HUES48 (cell line): ENCODE results near the gene GINS3.
A peak's percentile ranks its signal among the peaks of the same experiment; 100 is the strongest.
"Not testable (repeated sequence)": the region's sequence is repeated elsewhere in the genome, so short reads cannot be mapped to it uniquely, and the experiment has no call there.

Experiments used
- H3K27ac ChIP-seq: one replicate; pipeline ENCODE4 v1.7.0; 2013; ENCODE audit warnings: low read depth, low read length, inconsistent platforms
- H3K27me3 ChIP-seq: 2 replicates; pipeline ENCODE4 v1.6.1; 2013; ENCODE audit warnings: mild to moderate bottlenecking, low read length; ENCODE audit not compliant: control insufficient read depth, insufficient read depth
- H3K36me3 ChIP-seq: 2 replicates; pipeline ENCODE4 v1.6.1; 2013; ENCODE audit warnings: low read length; ENCODE audit not compliant: control insufficient read depth, insufficient read depth
- H3K4me1 ChIP-seq: 2 replicates; pipeline ENCODE4 v1.6.1; 2013; ENCODE audit warnings: mild to moderate bottlenecking, low read length; ENCODE audit not compliant: control insufficient read depth, insufficient read depth
- H3K4me3 ChIP-seq: 2 replicates; pipeline ENCODE4 v1.5.1; 2013; ENCODE audit warnings: mild to moderate bottlenecking, low read depth, low read length
- H3K9ac ChIP-seq: 2 replicates; pipeline ENCODE4 v1.6.1; 2013; ENCODE audit warnings: mild to moderate bottlenecking, low read depth, low read length, moderate library complexity
- H3K9me3 ChIP-seq: 2 replicates; pipeline ENCODE4 v1.6.1; 2013; ENCODE audit warnings: low read length; ENCODE audit not compliant: control insufficient read depth, insufficient read depth

Gene GINS3

DNA sequence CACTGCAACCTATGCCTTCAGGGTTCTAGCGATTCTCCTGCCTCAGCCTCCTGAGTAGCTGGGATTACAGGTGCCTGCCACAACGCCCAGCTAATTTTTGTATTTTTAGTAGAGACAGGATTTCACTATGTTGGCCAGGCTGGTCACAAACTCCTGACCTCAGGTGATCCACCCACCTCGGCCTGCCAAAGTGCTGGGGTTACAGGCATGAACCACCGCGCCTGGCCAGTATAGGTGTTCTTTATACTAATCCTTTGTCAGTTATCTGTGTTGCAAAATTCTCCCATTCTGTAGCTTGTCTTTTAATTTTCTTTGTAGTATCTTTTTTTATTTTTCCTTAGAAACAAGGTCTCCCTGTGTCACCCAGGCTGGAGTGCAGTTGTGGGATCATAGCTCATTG, 23.7 kb downstream of the GINS3 start:
- H3K9ac ChIP-seq, H3K4me3 ChIP-seq, H3K36me3 ChIP-seq, H3K9me3 ChIP-seq, H3K27ac ChIP-seq, H3K27me3 ChIP-seq: not testable (repeated sequence)
- H3K4me1 ChIP-seq: peaks cover 15% of the 10 kb centered on the region

DNA sequence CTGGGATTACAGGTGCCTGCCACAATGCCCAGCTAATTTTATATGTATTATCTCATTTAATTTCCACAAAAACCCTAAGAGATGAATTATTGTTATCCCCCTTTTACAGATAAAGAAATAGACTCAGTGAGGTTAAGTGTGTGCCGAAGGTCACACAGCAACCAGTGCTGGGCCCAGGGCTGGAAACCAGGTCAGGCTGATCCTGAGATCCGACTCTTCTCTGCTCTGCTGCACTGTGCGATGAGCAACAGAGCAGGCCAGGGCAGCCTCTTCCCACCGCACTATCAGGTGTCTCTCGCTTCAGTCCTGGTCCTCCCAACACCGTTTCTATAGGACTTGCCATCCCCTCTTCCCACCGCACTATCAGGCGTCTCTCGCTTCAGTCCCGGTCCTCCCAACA, 24.8 kb downstream of the GINS3 start:
- H3K9ac ChIP-seq: no peak overlapping the region
- H3K4me1 ChIP-seq: peaks cover 15% of the 10 kb centered on the region
- H3K27ac ChIP-seq: no peak overlapping the region
- no peak overlapping the region for H3K4me3 ChIP-seq
- H3K36me3 ChIP-seq: no peaks in the 10 kb centered on the region
- H3K27me3 ChIP-seq: no peaks in the 10 kb centered on the region
- H3K9me3 ChIP-seq: no peaks in the 10 kb centered on the region

DNA sequence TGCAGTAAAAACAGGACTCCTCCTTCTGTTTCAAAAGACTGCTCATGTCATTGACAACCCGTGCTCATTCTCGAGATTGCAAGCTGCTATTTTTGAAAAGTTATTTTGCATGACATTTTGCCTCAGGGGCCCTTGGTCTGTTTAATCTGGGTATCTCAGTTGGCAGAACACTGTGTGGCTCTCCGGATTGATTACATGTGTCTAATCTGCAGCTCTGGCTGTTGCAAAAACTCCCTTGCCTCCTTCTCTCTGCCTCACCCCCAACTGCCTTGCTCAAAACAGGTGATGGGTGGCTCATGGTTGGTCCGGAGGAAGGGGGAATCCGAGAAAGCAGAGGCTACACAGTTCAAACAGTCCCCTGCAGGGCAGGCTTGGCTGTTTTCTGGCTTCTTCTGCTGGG, 25.3 kb downstream of the GINS3 start:
- no peaks in the 10 kb centered on the region for H3K36me3 ChIP-seq
- peaks cover 15% of the 10 kb centered on the region for H3K4me1 ChIP-seq
- no peaks in the 10 kb centered on the region for H3K9me3 ChIP-seq
- H3K9ac ChIP-seq: no peak overlapping the region
- no peaks in the 10 kb centered on the region for H3K27me3 ChIP-seq
- no peak overlapping the region for H3K27ac ChIP-seq
- no peak overlapping the region for H3K4me3 ChIP-seq

DNA sequence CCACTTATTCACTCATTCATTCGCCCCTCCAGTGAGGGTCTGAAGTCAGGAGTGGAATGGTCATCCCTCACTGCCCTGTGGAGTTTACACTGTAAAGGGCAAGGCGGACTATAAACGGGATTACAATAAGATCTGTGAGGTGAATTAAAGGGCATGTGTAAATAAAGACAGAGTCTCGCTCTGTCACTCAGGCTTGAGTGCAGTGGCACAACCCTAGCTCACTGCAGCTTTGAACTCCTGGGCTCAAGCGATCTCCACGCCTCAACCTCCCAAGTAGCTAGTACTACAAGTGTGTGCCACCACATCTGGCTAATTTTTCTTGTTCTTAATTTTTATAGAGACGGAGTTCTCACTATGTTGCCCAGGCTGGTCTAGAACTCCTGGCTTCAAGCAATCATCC, 25.8 kb downstream of the GINS3 start:
- Histone ChIP-seq H3K9me3 (no peaks in the 10 kb centered on the region), H3K27ac (no peak overlapping the region), H3K9ac (no peak overlapping the region), H3K36me3 (no peaks in the 10 kb centered on the region), H3K4me1 (peaks cover 15% of the 10 kb centered on the region), H3K4me3 (no peak overlapping the region), H3K27me3 (no peaks in the 10 kb centered on the region)

DNA sequence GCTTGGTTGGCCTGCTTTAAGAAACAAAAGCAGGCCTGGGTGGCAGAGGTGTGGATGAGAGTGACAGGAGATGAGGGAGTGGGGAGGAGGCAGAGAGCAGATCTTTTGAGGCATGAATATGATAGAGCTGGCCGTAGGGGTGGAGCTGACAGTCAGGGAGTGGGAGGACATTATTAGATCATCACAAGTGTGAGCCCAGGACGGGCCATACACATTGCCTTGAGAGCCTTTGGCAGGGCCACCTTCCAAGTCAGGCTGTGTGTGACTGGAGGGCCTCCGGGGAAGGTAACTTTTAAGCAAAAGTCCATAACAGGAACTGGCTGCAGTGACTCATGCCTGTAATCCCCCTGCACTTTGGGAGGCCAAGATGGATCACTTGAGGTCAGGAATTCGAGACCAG, 26.3 kb downstream of the GINS3 start:
- H3K36me3 ChIP-seq: no peaks in the 10 kb centered on the region
- no peak overlapping the region for H3K9ac ChIP-seq
- no peaks in the 10 kb centered on the region for H3K9me3 ChIP-seq
- H3K27ac ChIP-seq: peak overlapping the region; percentile 79
- no peaks in the 10 kb centered on the region for H3K27me3 ChIP-seq
- peaks cover 15% of the 10 kb centered on the region for H3K4me1 ChIP-seq
- H3K4me3 ChIP-seq: no peak overlapping the region

DNA sequence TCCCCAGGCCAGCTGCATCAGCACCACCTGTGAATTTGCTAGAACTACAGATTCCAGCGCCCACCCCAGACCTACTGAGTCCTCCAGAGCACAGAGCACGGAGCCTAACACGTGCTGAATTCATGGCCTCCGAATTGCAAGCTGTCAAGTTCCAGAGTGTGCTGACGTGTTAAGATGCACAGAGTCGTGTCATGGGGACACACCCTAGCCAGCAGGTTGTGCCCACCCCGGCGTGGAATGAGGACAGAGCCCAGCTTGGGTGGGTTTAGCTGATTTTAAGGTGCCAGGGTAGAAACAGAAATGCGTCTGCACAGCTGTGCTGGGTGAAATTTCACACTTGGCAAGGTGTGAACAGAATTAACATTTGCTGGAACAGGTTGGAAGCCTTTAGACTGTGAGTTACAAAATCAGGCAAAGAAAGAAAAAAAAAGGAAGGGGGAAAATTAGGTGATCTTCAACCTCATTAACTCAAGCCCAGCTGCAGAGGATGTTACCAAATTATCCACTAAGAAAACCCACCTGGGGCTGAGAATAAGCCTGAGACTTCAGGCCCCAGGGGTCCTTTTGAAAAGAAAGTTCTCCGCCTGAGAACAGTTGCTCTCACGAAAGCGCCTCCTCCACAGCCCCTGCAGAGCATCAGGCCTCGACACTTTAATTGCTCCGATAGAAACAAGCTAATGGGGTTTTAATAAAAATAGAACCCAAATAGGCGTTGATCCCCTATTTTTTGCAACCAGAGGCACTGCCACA, 27.1 kb downstream of the GINS3 start:
- no peak overlapping the region for H3K9ac ChIP-seq
- no peaks in the 10 kb centered on the region for H3K27me3 ChIP-seq
- no peak overlapping the region for H3K4me3 ChIP-seq
- H3K36me3 ChIP-seq: no peaks in the 10 kb centered on the region
- no peaks in the 10 kb centered on the region for H3K9me3 ChIP-seq
- peaks cover 15% of the 10 kb centered on the region for H3K4me1 ChIP-seq
- H3K27ac ChIP-seq: peak overlapping the region; percentile 79

DNA sequence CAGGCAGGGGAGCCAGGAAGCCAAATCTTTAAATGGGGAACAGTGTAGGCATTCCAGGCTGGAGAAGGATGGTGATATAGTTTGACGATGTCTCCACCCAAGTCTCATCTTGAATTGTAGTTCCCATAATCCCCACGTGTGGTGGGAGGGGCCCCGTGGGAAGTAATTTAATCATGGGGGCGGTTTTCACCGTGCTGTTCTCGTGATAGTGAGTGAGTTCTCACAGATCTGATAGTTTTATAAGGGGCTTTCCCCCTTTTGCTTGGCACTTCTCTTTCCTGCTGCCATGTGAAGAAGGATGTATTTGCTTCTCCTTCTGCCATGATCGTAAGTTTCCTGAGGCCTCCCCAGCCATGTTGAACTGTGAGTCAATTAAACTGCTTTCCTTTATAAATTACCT, 28.8 kb downstream of the GINS3 start:
- Histone ChIP-seq H3K27ac (no peak overlapping the region), H3K36me3 (no peaks in the 10 kb centered on the region), H3K9ac (no peak overlapping the region), H3K27me3 (no peaks in the 10 kb centered on the region), H3K4me3 (no peak overlapping the region), H3K4me1 (peaks cover 15% of the 10 kb centered on the region), H3K9me3 (no peaks in the 10 kb centered on the region)

DNA sequence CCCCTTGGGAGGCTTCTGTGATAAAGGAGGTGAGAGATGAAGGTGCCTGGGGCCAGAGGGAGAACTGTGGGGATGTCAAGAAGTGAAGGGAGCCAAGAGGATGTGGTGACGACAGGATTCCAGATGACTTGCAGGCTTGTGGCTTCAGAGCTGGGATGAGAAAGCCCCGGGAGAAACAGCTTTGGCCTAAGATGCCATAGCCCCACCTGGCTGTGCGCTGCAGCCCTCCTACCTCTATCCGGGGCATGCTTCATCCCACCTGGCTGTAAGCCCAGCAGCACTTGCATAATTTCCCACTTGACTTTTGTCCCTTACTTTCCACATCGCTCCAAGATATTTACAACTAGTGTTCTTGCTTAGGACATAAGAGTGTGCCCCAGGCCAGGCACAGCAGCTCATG, 29.3 kb downstream of the GINS3 start:
- Histone ChIP-seq H3K36me3 (no peaks in the 10 kb centered on the region), H3K9ac (no peak overlapping the region), H3K4me3 (no peak overlapping the region), H3K4me1 (peaks cover 15% of the 10 kb centered on the region), H3K9me3 (no peaks in the 10 kb centered on the region), H3K27ac (no peak overlapping the region), H3K27me3 (no peaks in the 10 kb centered on the region)

DNA sequence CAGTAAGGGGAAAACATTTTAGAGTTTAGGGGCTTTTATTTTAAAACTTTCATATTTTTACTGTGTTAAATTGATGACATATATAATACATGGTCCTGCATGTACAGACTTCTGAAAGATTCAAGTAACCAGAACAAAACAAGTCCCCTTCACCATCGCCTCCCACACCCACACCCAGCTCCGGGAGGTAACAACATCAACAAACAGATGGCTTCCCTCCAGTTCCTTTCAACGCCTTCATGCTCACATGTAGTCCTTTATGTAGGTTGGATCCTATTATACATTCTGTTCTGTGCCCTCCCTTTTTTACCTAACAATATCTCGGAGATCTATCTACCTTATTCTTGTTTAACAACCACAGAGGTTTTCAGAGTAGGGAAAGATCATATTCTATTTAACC, 30.5 kb downstream of the GINS3 start:
- H3K36me3 ChIP-seq: no peaks in the 10 kb centered on the region
- no peak overlapping the region for H3K4me3 ChIP-seq
- no peak overlapping the region for H3K27ac ChIP-seq
- no peak overlapping the region for H3K9ac ChIP-seq
- no peaks in the 10 kb centered on the region for H3K27me3 ChIP-seq
- peaks cover 15% of the 10 kb centered on the region for H3K4me1 ChIP-seq
- no peaks in the 10 kb centered on the region for H3K9me3 ChIP-seq

DNA sequence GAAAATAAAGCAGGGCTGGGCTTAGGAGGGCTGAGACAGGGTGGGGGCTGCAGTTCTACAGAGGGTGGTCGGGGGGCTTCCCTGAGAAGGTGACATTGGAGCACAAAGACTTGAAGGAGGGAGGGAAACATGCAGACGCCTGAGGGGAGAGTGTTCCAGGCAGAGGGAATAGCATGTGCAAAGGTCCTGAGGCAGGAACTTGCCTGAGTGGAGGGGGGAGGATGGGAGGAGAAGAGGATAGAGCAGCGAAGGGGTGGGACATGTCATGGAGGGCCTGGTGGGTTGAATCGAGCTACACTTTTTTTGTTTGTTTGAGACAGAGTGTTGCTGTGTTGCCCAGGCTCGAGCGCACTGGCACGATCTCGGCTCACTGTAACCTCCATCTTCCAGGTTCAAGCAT, 33.0 kb downstream of the GINS3 start:
- Histone ChIP-seq H3K4me3 (no peak overlapping the region), H3K4me1 (no peaks in the 10 kb centered on the region), H3K9me3 (no peaks in the 10 kb centered on the region), H3K27me3 (no peaks in the 10 kb centered on the region), H3K36me3 (no peaks in the 10 kb centered on the region), H3K9ac (no peak overlapping the region), H3K27ac (no peak overlapping the region)

DNA sequence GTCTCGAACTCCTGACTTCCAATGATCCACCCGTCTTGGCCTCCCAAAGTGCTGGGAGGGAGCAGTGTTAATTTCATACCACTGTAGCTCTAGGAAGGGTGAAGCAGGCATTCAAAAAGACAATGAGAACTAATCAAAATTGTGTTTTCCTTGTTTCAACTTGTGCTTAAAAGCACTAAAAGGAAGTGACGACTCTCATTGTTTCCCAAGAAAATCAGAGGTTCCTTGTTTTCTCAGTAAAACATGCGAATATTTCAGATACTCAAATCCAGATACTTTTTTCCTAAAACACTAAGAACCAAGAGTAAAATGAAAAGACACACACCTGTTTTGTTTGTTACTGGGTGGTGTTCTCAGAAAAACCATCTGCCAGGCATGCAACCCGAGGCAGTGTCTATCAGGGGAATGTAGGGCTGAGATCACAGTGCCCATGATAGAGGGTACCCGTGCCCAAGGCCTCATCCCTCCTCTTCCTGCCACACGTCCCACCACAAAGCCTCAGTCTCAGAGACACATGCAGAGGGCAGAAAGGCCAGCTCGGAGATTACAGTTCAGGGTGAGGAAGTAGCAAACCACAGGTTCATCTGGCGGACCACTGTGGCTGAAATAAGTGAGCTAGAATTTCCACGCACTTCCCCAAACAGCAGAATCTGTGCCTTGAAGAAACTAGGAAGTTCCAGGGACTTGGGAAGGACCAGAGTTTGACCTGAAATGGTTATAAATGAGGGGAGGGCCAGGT, 33.7 kb downstream of the GINS3 start:
- no peaks in the 10 kb centered on the region for H3K36me3 ChIP-seq
- no peak overlapping the region for H3K27ac ChIP-seq
- H3K4me1 ChIP-seq: no peaks in the 10 kb centered on the region
- H3K27me3 ChIP-seq: no peaks in the 10 kb centered on the region
- H3K9ac ChIP-seq: no peak overlapping the region
- no peak overlapping the region for H3K4me3 ChIP-seq
- no peaks in the 10 kb centered on the region for H3K9me3 ChIP-seq
